ENCODE data around the gene SLC41A2. TPM values are rescaled to one million over a fixed set of nuclear protein-coding genes. Genes with fewer than 3 reads are reported as not detected.

The SLC41A2 gene
- total and polyA plus RNA-seq, 2 donors (not counting 3 experiments of a cell fraction or from before 2014, with no cell fraction given) = 1.7 to 7.5 TPM

DNA sequence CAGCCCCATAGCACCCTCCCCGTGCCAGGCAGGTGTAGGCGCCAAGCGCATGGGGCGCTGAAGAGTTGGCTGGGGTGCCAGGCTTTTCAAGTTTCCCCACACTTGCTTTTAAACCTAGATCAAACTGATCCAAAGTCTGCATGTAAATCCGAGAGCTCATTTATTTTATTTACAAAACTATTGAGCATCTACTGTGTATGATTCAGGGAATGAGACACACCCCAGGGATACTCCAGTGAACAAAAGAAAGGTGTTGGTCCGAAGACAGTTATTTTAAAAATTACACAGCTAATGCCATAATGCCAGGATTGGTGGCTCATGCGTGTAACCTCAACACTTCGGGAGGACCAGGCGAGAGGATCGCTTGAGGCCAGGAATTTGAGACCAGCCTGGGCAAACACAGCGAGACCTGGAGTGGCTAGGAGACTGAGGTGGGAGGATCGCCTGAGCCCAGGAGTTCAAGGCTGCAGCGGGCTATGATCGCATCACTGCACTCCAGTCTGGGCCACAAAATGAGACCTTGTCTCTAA is 780 bp upstream of the SLC41A2 start:
- Histone ChIP-seq H3K4me1 (ENCODE audit: control insufficient read depth, extremely low read depth, insufficient read depth, low read length) (peaks cover 17% of the 10 kb centered on the region), H3K79me2 (ENCODE audit: control insufficient read depth, insufficient read depth, low read length) (no peaks in the 10 kb centered on the region), H4K20me1 (replicated peaks; ENCODE audit: control insufficient read depth, extremely low read depth, insufficient read depth, low read length) (no peaks in the 10 kb centered on the region), H3K4me3 (replicated peaks in 1 of 3; ENCODE audit: insufficient read depth in 1 of 3, low read depth in 1 of 3, low read length in 3 of 3) (peak overlapping the region in 2 of 3 experiments; percentile 25 to 89), H3K9ac (replicated peaks; ENCODE audit: extremely low read depth, insufficient read depth, low read length) (peak overlapping the region; percentile 81), H2AFZ (ENCODE audit: low read depth, low read length) (peak overlapping the region; percentile 92), H3K27me3 (ENCODE audit: control insufficient read depth in 2 of 2, insufficient read depth in 2 of 2, low read length in 2 of 2) (peaks cover 0 to 8% of the 10 kb centered on the region in 2 experiments), H3K36me3 (ENCODE audit: control insufficient read depth in 2 of 2, extremely low read depth in 1 of 2, insufficient read depth in 2 of 2, low read length in 2 of 2) (no peaks in the 10 kb centered on the region), H3K27ac (ENCODE audit: insufficient read depth, low read depth, low read length) (peak overlapping the region; percentile 72), H3K9me3 (replicated peaks; ENCODE audit: control insufficient read depth, insufficient read depth, low read length) (no peaks in the 10 kb centered on the region), H3K4me2 (ENCODE audit: insufficient read depth, low read length) (peak overlapping the region; percentile 53), H3K9me1 (replicated peaks; ENCODE audit: control insufficient read depth, extremely low read depth, insufficient read depth, low read length) (no peaks in the 10 kb centered on the region)
- dilution Hi-C loops (cut with MboI; ENCODE audit: extremely low pct_ligation_motif_present, low sequenced_read_pairs) (no loop called here), intact Hi-C loops (cut with micrococcal nuclease) (loop anchor here (2.0 to 5.0 kb wide), 4 partner anchors 28 to 587 kb away; partner anchors contain the start of genes CHST11 and NOPCHAP1)
- POLR2A ChIA-PET = interaction anchor here (0.6 to 0.7 kb wide), 2 partner anchors 84 to 168 kb away, joined by 3 read pairs; no protein-coding TSS in a partner anchor
- no peak for DNase-seq (ENCODE audit: low read depth, low spot score)
- no peak for FAIRE-seq
- CTCF ChIA-PET = interaction anchor here (0.9 to 3.7 kb wide), 8 partner anchors 12 to 823 kb away, joined by 3 to 23 read pairs (median 4); partner anchors contain the start of gene NOPCHAP1
- no TSS peak for BruUV-seq (replicated peaks)
- TF ChIP-seq GATA2 (IDR thresholded peaks at IDR 0.05; ENCODE audit: insufficient read depth, insufficient read length, low read depth, low read length) = no peak
- TF ChIP-seq JUN (IDR thresholded peaks at IDR 0.05; ENCODE audit: borderline replicate concordance, insufficient read depth, insufficient read length, low read depth) = no peak
- no peak for TF ChIP-seq FOS (IDR thresholded peaks at IDR 0.05; ENCODE audit: borderline replicate concordance, insufficient read depth, low read length)
- TF ChIP-seq EZH2 (IDR thresholded peaks at IDR 0.05; ENCODE audit: borderline replicate concordance, low read depth, low read length, severe bottlenecking) = no peak
- TF ChIP-seq MYC (IDR thresholded peaks at IDR 0.05; ENCODE audit: low read depth, low read length) = no peak
- TF ChIP-seq POLR2A (IDR thresholded peaks at IDR 0.05; ENCODE audit: low read depth, low read length) = no peak
- TF ChIP-seq, protein P1, sequence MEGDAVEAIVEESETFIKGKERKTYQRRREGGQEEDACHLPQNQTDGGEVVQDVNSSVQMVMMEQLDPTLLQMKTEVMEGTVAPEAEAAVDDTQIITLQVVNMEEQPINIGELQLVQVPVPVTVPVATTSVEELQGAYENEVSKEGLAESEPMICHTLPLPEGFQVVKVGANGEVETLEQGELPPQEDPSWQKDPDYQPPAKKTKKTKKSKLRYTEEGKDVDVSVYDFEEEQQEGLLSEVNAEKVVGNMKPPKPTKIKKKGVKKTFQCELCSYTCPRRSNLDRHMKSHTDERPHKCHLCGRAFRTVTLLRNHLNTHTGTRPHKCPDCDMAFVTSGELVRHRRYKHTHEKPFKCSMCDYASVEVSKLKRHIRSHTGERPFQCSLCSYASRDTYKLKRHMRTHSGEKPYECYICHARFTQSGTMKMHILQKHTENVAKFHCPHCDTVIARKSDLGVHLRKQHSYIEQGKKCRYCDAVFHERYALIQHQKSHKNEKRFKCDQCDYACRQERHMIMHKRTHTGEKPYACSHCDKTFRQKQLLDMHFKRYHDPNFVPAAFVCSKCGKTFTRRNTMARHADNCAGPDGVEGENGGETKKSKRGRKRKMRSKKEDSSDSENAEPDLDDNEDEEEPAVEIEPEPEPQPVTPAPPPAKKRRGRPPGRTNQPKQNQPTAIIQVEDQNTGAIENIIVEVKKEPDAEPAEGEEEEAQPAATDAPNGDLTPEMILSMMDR (IDR thresholded peaks at IDR 0.05; ENCODE audit: extremely low read depth in 1 of 2, insufficient read depth in 1 of 2, low read depth in 1 of 2, low read length in 2 of 2) = no peak
- no peak for TF ChIP-seq POLR2AphosphoS5 (IDR thresholded peaks at IDR 0.05; ENCODE audit: insufficient read depth, low read depth, low read length)
- TF ChIP-seq, protein P2, sequence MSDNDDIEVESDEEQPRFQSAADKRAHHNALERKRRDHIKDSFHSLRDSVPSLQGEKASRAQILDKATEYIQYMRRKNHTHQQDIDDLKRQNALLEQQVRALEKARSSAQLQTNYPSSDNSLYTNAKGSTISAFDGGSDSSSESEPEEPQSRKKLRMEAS (IDR thresholded peaks at IDR 0.05; ENCODE audit: insufficient read depth, insufficient read length) = no peak

Measured in endothelial cell of umbilical vein (primary cell).